Upper lobe of left lung (tissue), 4 donors: ENCODE data around the gene CXCL16.

Experiments
- CTCF ChIP-seq, 6 experiments: fragments of 450-650 bp in 4 of 6; fragments of 200-600 bp in 2 of 6; sonication (generic) in 2 of 6; IDR thresholded peaks; one replicate each; pipeline ENCODE4 v1.5.1; 2016 to 2019; ENCODE audit warnings: antibody characterized with exemption in 6 of 6
- EP300 ChIP-seq, 4 donors: sonication (generic); formaldehyde crosslinking; IDR thresholded peaks; one replicate each; pipeline ENCODE4 v1.5.1; 2017; ENCODE audit warnings: antibody characterized with exemption in 4 of 4, control low read depth in 2 of 4
- POLR2A ChIP-seq, 4 donors: fragments of 450-650 bp; IDR thresholded peaks; one replicate each; pipeline ENCODE4 v1.5.1; 2016 to 2017; ENCODE audit warnings: antibody characterized with exemption in 4 of 4, mild to moderate bottlenecking in 2 of 4
- POLR2AphosphoS5 ChIP-seq, 2 donors: sonication (generic); formaldehyde crosslinking; IDR thresholded peaks; one replicate each; pipeline ENCODE4 v1.5.1; 2017; ENCODE audit warnings: antibody characterized with exemption in 2 of 2

- TF ChIP-seq CTCF (IDR thresholded peaks at IDR 0.05): no peak
- TF ChIP-seq EP300 (IDR thresholded peaks at IDR 0.05): no peak
- no peak for TF ChIP-seq POLR2A (IDR thresholded peaks at IDR 0.05)
- TF ChIP-seq POLR2AphosphoS5 (IDR thresholded peaks at IDR 0.05): no peak
Measured at GRCh38 chr17:4693416-4693815, 46.3 kb downstream of the CXCL16 start.
